AG04450 (cell line): Measurements from ENCODE around the gene RAB11FIP4. TPM values are rescaled to one million over a fixed set of nuclear protein-coding genes. Genes with fewer than 3 reads are reported as not detected.

ENCODE experiments used
- CTCF ChIA-PET: fragments of 300-600, 350-600 bp; formaldehyde crosslinking; extraction: SDS; loops from one replicate; lab custom pipeline; 2022; ENCODE audit warnings: antibody characterized with exemption, inconsistent platforms; lab: Charles Lee
- POLR2A ChIA-PET: fragments of 350-600 bp; formaldehyde crosslinking; extraction: SDS; loops from one replicate; lab custom pipeline; 2021; ENCODE audit warnings: antibody characterized with exemption, inconsistent platforms; lab: Yijun Ruan, JAX
- DNase-seq: peaks from one replicate; pipeline ENCODE4 v3.0.0-alpha.2; 2011; ENCODE audit warnings: low read depth, low spot score
- H3K27ac ChIP-seq: one replicate; pipeline ENCODE4 v1.5.1; 2012; ENCODE audit warnings: low read depth, low read length, control low read depth
- H3K27me3 ChIP-seq: one replicate; pipeline ENCODE4 v1.6.0; 2012; ENCODE audit warnings: low read length; ENCODE audit not compliant: control insufficient read depth, insufficient read depth
- H3K4me3 ChIP-seq: 2 replicates; pipeline ENCODE4 v1.5.1; 2011; ENCODE audit warnings: mild to moderate bottlenecking, low read depth, low read length, control low read depth
- H3K9me3 ChIP-seq: 2 replicates; pipeline ENCODE4 v1.5.1; 2012; ENCODE audit warnings: low read length; ENCODE audit not compliant: control insufficient read depth, insufficient read depth
- CTCF ChIP-seq: IDR thresholded peaks from 2 replicates; pipeline ENCODE4 v1.5.1; 2011; ENCODE audit warnings: low read depth, low read length, control low read depth, inconsistent platforms
- polyA plus RNA-seq: library from polyadenylated mRNA; depleted of rRNA; stranded (reverse); fragments of >200 nt; gene quantifications from 2 replicates; pipeline ENCODE4 v1.2.3, GENCODE V29; 2011

The RAB11FIP4 gene
- polyA plus RNA-seq, 1 experiment: 0.58 TPM

- POLR2A ChIA-PET: no interaction called here
- CTCF ChIA-PET: interaction anchor here (1.6 kb wide), 1 partner anchor 12 kb away, joined by 6 read pairs; no protein-coding TSS in a partner anchor
- peaks cover 7% of the 10 kb centered on the region for H3K27me3 ChIP-seq
- DNase-seq: no peak
- no peaks in the 10 kb centered on the region; the same call in 1 of the 2 replicates for H3K9me3 ChIP-seq
- no peak overlapping the region for H3K27ac ChIP-seq
- no peak for TF ChIP-seq CTCF
- H3K4me3 ChIP-seq: no peak overlapping the region
These were observed 57.6 kb downstream of the RAB11FIP4 start for GRCh38 chr17:31449111-31449510.

GRCh38 chr17:31449746-31450145 is 58.3 kb downstream of the RAB11FIP4 start:
- Histone ChIP-seq H3K4me3 (no peak overlapping the region), H3K9me3 (no peaks in the 10 kb centered on the region; the same call in 1 of the 2 replicates), H3K27me3 (peaks cover 8% of the 10 kb centered on the region), H3K27ac (no peak overlapping the region)
- POLR2A ChIA-PET: no interaction called here
- no peak for DNase-seq
- no peak for TF ChIP-seq CTCF
- CTCF ChIA-PET: interaction anchor here (1.6 kb wide), 1 partner anchor 13 kb away, joined by 6 read pairs; no protein-coding TSS in a partner anchor

GRCh38 chr17:31452101-31452500 is 60.6 kb downstream of the RAB11FIP4 start:
- ChIA-PET CTCF (no interaction called here), POLR2A (no interaction called here)
- Histone ChIP-seq H3K27me3 (peaks cover 25% of the 10 kb centered on the region), H3K4me3 (no peak overlapping the region), H3K9me3 (no peaks in the 10 kb centered on the region; the same call in 1 of the 2 replicates), H3K27ac (no peak overlapping the region)
- no peak for TF ChIP-seq CTCF
- no peak for DNase-seq

- Histone ChIP-seq H3K9me3 (no peaks in the 10 kb centered on the region; the same call in 1 of the 2 replicates), H3K4me3 (no peak overlapping the region), H3K27me3 (peaks cover 30% of the 10 kb centered on the region), H3K27ac (no peak overlapping the region)
- TF ChIP-seq CTCF: no peak
- DNase-seq: no peak
- ChIA-PET POLR2A (no interaction called here), CTCF (no interaction called here)
These were observed 61.2 kb downstream of the RAB11FIP4 start for GRCh38 chr17:31452561-31453110.

GRCh38 chr17:31453896-31454295 is 62.4 kb downstream of the RAB11FIP4 start:
- TF ChIP-seq CTCF: no peak
- Histone ChIP-seq H3K4me3 (no peak overlapping the region), H3K27ac (no peak overlapping the region)

More at GRCh38 chr17:31453896-31454295, 62.4 kb downstream of the RAB11FIP4 start:
- no peak for DNase-seq
- ChIA-PET CTCF (no interaction called here), POLR2A (no interaction called here)
- Histone ChIP-seq H3K27me3 (peaks cover 39% of the 10 kb centered on the region), H3K9me3 (no peaks in the 10 kb centered on the region; the same call in 1 of the 2 replicates)
